ENCODE measurements around the gene MNAT1.
"Not testable (repeated sequence)": the region's sequence is repeated elsewhere in the genome, so short reads cannot be mapped to it uniquely, and the experiment has no call there.

Gene MNAT1

DNA sequence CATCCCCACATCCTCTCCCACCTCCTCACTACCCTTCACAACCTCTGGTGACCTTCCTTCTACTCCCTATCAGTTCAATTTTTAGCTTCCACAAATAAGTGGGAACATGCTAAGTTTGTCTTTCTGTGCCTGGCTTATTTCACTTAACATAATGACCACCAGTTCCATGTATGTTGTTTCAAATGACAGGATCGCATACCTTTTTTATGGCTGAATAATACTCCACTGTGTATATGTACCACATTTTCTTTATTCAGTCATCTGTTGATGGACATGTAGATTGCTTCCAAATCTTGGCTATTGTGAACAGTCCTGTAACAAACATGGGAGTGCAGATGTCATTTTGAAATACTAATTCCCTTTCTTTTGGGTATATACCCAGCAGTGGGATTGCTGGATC, 147.7 kb downstream of the MNAT1 start:
- no peak overlapping the region for H2AFZ ChIP-seq

DNA sequence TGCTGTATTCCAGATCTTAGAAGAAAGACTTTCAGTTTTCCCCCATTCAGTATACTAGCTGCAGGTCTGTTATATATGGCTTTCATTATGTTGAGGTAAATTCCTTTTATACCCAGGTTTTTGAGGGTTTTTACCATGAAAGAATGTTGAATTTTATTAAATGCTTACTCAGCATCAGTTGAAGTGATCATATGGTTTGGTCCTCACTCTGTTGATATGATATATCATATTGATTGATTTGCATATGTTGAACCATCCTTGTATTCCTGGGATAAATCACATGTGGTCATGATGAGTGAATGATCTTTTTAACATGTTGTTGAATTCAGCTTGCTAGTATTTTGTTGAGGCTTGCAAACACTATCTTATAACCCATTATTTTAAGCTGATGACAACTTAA, 149.6 kb downstream of the MNAT1 start:
- no peak overlapping the region for H3K9ac ChIP-seq
- peaks cover 19% of the 10 kb centered on the region for H3K79me2 ChIP-seq
- H3K36me3 ChIP-seq (ENCODE audit: control insufficient read depth, insufficient read depth, low read length): no peaks in the 10 kb centered on the region
- H3K4me2 ChIP-seq (ENCODE audit: low read length): no peak overlapping the region
- H3K4me3 ChIP-seq (ENCODE audit: low read depth, low read length): no peak overlapping the region
- H3K27me3 ChIP-seq (ENCODE audit: control insufficient read depth, insufficient read depth, low read length): no peaks in the 10 kb centered on the region
- no peak overlapping the region for H2AFZ ChIP-seq
- no peaks in the 10 kb centered on the region for H3K4me1 ChIP-seq
- TF ChIP-seq CTCF (IDR thresholded peaks at IDR 0.05): no peak
- no peak overlapping the region for H3K27ac ChIP-seq
- no peaks in the 10 kb centered on the region for H3K9me3 ChIP-seq (ENCODE audit: control insufficient read depth, low read length)

More for the DNA sequence above, 147.7 kb downstream of the MNAT1 start:
- no peaks in the 10 kb centered on the region for H3K4me1 ChIP-seq
- no peak overlapping the region for H3K27ac ChIP-seq
- H3K9me3 ChIP-seq (ENCODE audit: control insufficient read depth, low read length): no peaks in the 10 kb centered on the region
- TF ChIP-seq CTCF (IDR thresholded peaks at IDR 0.05): no peak
- H3K9ac ChIP-seq: no peak overlapping the region
- H3K27me3 ChIP-seq (ENCODE audit: control insufficient read depth, insufficient read depth, low read length): no peaks in the 10 kb centered on the region
- no peaks in the 10 kb centered on the region for H3K36me3 ChIP-seq (ENCODE audit: control insufficient read depth, insufficient read depth, low read length)
- no peak overlapping the region for H3K4me3 ChIP-seq (ENCODE audit: low read depth, low read length)
- H3K79me2 ChIP-seq: peaks cover 16% of the 10 kb centered on the region
- no peak overlapping the region for H3K4me2 ChIP-seq (ENCODE audit: low read length)

- H3K9ac ChIP-seq; H3K27me3 ChIP-seq (ENCODE audit: control insufficient read depth, insufficient read depth, low read length); H3K27ac ChIP-seq; H3K4me2 ChIP-seq (ENCODE audit: low read length); H3K9me3 ChIP-seq (ENCODE audit: control insufficient read depth, low read length); H3K36me3 ChIP-seq (ENCODE audit: control insufficient read depth, insufficient read depth, low read length); H3K4me1 ChIP-seq; H3K4me3 ChIP-seq (ENCODE audit: low read depth, low read length); H2AFZ ChIP-seq: not testable (repeated sequence)
- H3K79me2 ChIP-seq: peaks cover 12% of the 10 kb centered on the region
Measured at GRCh38 chr14:60890636-60891035, 156.1 kb downstream of the MNAT1 start.

DNA sequence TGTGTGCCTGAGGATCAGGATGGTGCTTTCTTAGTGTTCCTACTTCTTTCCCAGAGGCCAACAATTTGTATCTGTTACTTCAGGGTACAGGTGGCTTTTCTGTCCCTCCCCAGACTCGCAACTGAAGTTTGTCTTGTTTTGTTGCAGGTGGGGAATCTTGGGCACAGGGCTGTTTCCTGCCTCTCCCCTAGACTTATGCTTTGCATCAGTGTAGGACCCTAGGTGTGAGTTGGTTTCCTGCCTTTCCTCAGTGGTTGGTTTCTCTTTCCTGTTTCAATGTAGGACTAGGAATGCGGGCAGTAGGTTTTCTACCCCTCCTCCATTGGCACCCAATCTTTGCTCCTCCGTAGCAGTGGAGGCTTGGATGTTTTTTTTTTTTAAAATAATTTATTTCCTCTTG, 159.3 kb downstream of the MNAT1 start:
- H3K79me2 ChIP-seq: peaks cover 11% of the 10 kb centered on the region
- H3K4me1 ChIP-seq: no peaks in the 10 kb centered on the region
- H3K27me3 ChIP-seq (ENCODE audit: control insufficient read depth, insufficient read depth, low read length): no peaks in the 10 kb centered on the region
- H3K4me3 ChIP-seq (ENCODE audit: low read depth, low read length): no peak overlapping the region
- no peaks in the 10 kb centered on the region for H3K9me3 ChIP-seq (ENCODE audit: control insufficient read depth, low read length)
- H3K4me2 ChIP-seq (ENCODE audit: low read length): no peak overlapping the region
- H3K36me3 ChIP-seq (ENCODE audit: control insufficient read depth, insufficient read depth, low read length): no peaks in the 10 kb centered on the region
- no peak for TF ChIP-seq CTCF (IDR thresholded peaks at IDR 0.05)
- no peak overlapping the region for H3K27ac ChIP-seq
- H2AFZ ChIP-seq: no peak overlapping the region
- no peak overlapping the region for H3K9ac ChIP-seq

- Histone ChIP-seq H3K27me3 (ENCODE audit: control insufficient read depth, insufficient read depth, low read length) (no peaks in the 10 kb centered on the region), H3K27ac (no peak overlapping the region), H3K4me1 (peaks cover 20% of the 10 kb centered on the region), H3K9me3 (ENCODE audit: control insufficient read depth, low read length) (no peaks in the 10 kb centered on the region), H3K79me2 (peaks cover 5% of the 10 kb centered on the region), H3K36me3 (ENCODE audit: control insufficient read depth, insufficient read depth, low read length) (no peaks in the 10 kb centered on the region), H3K9ac (no peak overlapping the region), H3K4me2 (ENCODE audit: low read length) (no peak overlapping the region), H3K4me3 (ENCODE audit: low read depth, low read length) (no peak overlapping the region), H2AFZ (no peak overlapping the region)
- TF ChIP-seq CTCF (IDR thresholded peaks at IDR 0.05): no peak
Measured at GRCh38 chr14:60904381-60904780, 169.8 kb downstream of the MNAT1 start.
